ENCODE measurements around the gene TNIP2.

DNA sequence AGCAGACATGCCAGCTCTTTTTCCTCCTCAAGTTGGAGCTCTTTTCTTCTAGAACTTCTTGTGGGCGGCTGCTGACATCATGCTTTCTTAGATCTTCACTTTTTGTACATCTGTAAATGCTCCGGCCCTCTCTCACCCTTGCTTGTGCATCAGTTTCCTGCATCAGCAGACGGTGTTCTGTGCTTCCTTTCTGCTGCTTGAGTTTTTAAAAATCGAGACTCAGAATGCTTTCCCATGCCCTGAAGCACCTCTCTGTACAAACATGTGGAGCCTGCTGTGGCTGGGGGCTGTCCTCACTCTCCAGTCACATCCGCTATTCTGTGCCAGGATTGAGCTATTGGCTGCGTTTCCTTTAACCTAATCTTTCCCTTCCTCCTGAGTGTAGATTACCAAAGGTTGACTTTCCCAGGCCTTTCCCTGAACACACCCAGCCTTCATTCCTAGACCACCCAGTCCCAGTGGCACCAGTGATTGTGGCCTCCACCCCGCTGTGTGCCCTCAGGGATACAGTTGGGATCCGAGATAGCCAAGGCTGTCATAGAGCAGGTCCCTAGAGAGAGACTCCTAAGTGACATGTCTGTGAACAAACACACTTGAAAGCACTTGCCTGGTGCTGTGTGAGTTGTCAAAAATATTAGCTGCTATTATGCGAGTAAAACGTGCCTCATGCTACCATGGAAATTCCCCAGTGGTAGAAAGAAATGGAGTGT is 41.9 kb downstream of the TNIP2 start:
- no peak for TF ChIP-seq EZH2 (IDR thresholded peaks at IDR 0.05; ENCODE audit: borderline replicate concordance, insufficient read depth, low read depth, low read length, poor library complexity, severe bottlenecking)
- TF ChIP-seq, protein P1, sequence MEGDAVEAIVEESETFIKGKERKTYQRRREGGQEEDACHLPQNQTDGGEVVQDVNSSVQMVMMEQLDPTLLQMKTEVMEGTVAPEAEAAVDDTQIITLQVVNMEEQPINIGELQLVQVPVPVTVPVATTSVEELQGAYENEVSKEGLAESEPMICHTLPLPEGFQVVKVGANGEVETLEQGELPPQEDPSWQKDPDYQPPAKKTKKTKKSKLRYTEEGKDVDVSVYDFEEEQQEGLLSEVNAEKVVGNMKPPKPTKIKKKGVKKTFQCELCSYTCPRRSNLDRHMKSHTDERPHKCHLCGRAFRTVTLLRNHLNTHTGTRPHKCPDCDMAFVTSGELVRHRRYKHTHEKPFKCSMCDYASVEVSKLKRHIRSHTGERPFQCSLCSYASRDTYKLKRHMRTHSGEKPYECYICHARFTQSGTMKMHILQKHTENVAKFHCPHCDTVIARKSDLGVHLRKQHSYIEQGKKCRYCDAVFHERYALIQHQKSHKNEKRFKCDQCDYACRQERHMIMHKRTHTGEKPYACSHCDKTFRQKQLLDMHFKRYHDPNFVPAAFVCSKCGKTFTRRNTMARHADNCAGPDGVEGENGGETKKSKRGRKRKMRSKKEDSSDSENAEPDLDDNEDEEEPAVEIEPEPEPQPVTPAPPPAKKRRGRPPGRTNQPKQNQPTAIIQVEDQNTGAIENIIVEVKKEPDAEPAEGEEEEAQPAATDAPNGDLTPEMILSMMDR (IDR thresholded peaks at IDR 0.05): no peak
